Measurements from ENCODE around the gene TLL1. TPM values are rescaled to one million over a fixed set of nuclear protein-coding genes. Genes with fewer than 3 reads are reported as not detected.

Gene TLL1
- polyA plus RNA-seq, 3 donors = not detected

DNA sequence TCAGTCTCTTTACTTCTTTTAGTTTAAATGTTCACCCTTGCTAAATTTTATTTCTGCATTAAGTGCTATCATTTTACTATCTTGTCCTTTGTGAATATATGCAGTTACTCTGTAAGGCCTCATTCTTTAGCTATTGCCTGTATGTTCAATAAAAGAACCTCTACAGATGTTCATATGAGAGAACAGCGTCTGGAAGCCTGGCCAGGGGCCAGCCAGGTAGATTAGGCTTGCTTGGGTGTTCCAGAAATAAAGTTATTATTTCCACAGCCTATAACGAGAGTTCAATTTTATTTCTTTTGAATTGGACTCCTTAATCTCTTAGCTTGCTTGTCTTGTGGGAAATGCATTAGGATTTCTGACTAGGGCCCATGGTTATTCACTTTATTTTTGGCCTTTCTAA lies 214.5 kb downstream of the TLL1 start:
- Mint-ChIP-seq H3K9me3 (no peaks in the 10 kb centered on the region), H3K4me3 (no peak overlapping the region), H3K36me3 (no peaks in the 10 kb centered on the region), H3K4me1 (no peaks in the 10 kb centered on the region), H3K27ac (no peak overlapping the region), H3K27me3 (ENCODE audit: low read depth in 3 of 3) (no peaks in the 10 kb centered on the region)
- Histone ChIP-seq H3K4me2 (replicated peaks; ENCODE audit: extremely low read depth, low read length, poor library complexity, severe bottlenecking) (no peak overlapping the region), H4K20me1 (ENCODE audit: insufficient read depth, low read length) (no peaks in the 10 kb centered on the region), H3K27me3 (ENCODE audit: control insufficient read depth in 2 of 2, insufficient read depth in 2 of 2, low read length in 2 of 2) (no peaks in the 10 kb centered on the region), H3K4me3 (replicated peaks in 1 of 3; ENCODE audit: low read depth in 2 of 3, low read length in 3 of 3) (no peak overlapping the region), H3K9ac (ENCODE audit: insufficient read depth, low read length, poor library complexity, severe bottlenecking) (no peak overlapping the region), H3K36me3 (replicated peaks in 1 of 2; ENCODE audit: control insufficient read depth in 1 of 2, insufficient read depth in 2 of 2, low read length in 2 of 2) (no peaks in the 10 kb centered on the region), H3K27ac (ENCODE audit: low read depth in 1 of 2, low read length in 2 of 2) (no peak overlapping the region), H2AFZ (ENCODE audit: insufficient read depth, low read depth, low read length, poor library complexity, severe bottlenecking) (no peak overlapping the region), H3K79me2 (ENCODE audit: insufficient read depth, low read length) (no peaks in the 10 kb centered on the region), H3K9me3 (replicated peaks in 1 of 2; ENCODE audit: control insufficient read depth in 1 of 2, insufficient read depth in 1 of 2, low read length in 2 of 2) (no peaks in the 10 kb centered on the region), H3K4me1 (ENCODE audit: control insufficient read depth in 1 of 2, insufficient read depth in 2 of 2, low read length in 2 of 2) (no peaks in the 10 kb centered on the region)
- no peak for DNase-seq
- intact Hi-C loops (cut with micrococcal nuclease) = no loop called here
- WGBS (ENCODE audit: insufficient coverage) = no CpG with 5 or more reads among the region's 2 CpGs
- TF ChIP-seq, protein P1, sequence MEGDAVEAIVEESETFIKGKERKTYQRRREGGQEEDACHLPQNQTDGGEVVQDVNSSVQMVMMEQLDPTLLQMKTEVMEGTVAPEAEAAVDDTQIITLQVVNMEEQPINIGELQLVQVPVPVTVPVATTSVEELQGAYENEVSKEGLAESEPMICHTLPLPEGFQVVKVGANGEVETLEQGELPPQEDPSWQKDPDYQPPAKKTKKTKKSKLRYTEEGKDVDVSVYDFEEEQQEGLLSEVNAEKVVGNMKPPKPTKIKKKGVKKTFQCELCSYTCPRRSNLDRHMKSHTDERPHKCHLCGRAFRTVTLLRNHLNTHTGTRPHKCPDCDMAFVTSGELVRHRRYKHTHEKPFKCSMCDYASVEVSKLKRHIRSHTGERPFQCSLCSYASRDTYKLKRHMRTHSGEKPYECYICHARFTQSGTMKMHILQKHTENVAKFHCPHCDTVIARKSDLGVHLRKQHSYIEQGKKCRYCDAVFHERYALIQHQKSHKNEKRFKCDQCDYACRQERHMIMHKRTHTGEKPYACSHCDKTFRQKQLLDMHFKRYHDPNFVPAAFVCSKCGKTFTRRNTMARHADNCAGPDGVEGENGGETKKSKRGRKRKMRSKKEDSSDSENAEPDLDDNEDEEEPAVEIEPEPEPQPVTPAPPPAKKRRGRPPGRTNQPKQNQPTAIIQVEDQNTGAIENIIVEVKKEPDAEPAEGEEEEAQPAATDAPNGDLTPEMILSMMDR (IDR thresholded peaks at IDR 0.05) = no peak

DNA sequence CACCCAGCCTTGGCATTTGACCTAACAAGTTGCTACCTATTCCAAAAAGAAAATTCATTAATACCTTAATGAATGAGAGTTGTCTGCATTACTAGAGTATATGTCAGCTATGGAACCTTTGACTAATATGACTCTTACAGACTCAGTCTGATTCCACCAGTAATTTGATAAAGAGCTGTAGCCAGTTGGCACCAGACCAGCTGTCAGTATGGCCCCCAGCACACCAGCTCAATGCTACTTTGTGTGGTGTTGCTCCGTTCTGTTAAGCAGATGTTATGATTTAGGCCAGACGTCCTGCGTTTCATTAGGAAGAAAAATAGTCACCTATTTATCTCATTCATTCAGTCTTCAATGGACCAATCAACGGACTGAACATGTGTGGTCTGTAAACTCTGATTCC lies 215.5 kb downstream of the TLL1 start:
- no peak overlapping the region for H2AFZ ChIP-seq (ENCODE audit: insufficient read depth, low read depth, low read length, poor library complexity, severe bottlenecking)
- H3K4me2 ChIP-seq (replicated peaks; ENCODE audit: extremely low read depth, low read length, poor library complexity, severe bottlenecking) = no peak overlapping the region
- H3K4me1 Mint-ChIP-seq = no peaks in the 10 kb centered on the region
- H3K4me3 ChIP-seq (replicated peaks in 1 of 3; ENCODE audit: low read depth in 2 of 3, low read length in 3 of 3) = no peak overlapping the region
- H3K9me3 Mint-ChIP-seq = no peaks in the 10 kb centered on the region
- no peak overlapping the region for H3K4me3 Mint-ChIP-seq
- H3K4me1 ChIP-seq (ENCODE audit: control insufficient read depth in 1 of 2, insufficient read depth in 2 of 2, low read length in 2 of 2) = no peaks in the 10 kb centered on the region
- DNase-seq = no peak
- H3K36me3 Mint-ChIP-seq = no peaks in the 10 kb centered on the region
- TF ChIP-seq, protein P1 (IDR thresholded peaks at IDR 0.05) = no peak
- no peaks in the 10 kb centered on the region for H4K20me1 ChIP-seq (ENCODE audit: insufficient read depth, low read length)
- no peak overlapping the region for H3K9ac ChIP-seq (ENCODE audit: insufficient read depth, low read length, poor library complexity, severe bottlenecking)
- H3K27ac Mint-ChIP-seq = no peak overlapping the region
- H3K79me2 ChIP-seq (ENCODE audit: insufficient read depth, low read length) = no peaks in the 10 kb centered on the region
- WGBS (ENCODE audit: insufficient coverage) = no CpG with 5 or more reads among the region's 4 CpGs
- H3K27ac ChIP-seq (ENCODE audit: low read depth in 1 of 2, low read length in 2 of 2) = no peak overlapping the region
- no peaks in the 10 kb centered on the region for H3K27me3 ChIP-seq (ENCODE audit: control insufficient read depth in 2 of 2, insufficient read depth in 2 of 2, low read length in 2 of 2)
- no peaks in the 10 kb centered on the region for H3K9me3 ChIP-seq (replicated peaks in 1 of 2; ENCODE audit: control insufficient read depth in 1 of 2, insufficient read depth in 1 of 2, low read length in 2 of 2)
- intact Hi-C loops (cut with micrococcal nuclease) = no loop called here
- peaks cover 0 to 4% (median 0%) of the 10 kb centered on the region in 3 donors for H3K27me3 Mint-ChIP-seq (ENCODE audit: low read depth in 3 of 3)
- no peaks in the 10 kb centered on the region for H3K36me3 ChIP-seq (replicated peaks in 1 of 2; ENCODE audit: control insufficient read depth in 1 of 2, insufficient read depth in 2 of 2, low read length in 2 of 2)

Data from CD14-positive monocyte (primary cell).